Subcutaneous adipose tissue (tissue), 4 donors: ENCODE results near the gene KCNAB2. TPM values are rescaled to one million over a fixed set of nuclear protein-coding genes. Genes with fewer than 3 reads are reported as not detected.

Experiments
- CTCF ChIP-seq: fragments of 450-650 bp; IDR thresholded peaks from one replicate; pipeline ENCODE4 v1.5.1; 2016; ENCODE audit warnings: low read depth, mild to moderate bottlenecking, control low read depth, antibody characterized with exemption, moderate library complexity
- total RNA-seq, 4 donors: library from RNA; depleted of rRNA; stranded (reverse); fragments of >200 nt; gene quantifications; one replicate each; pipeline ENCODE4 v1.1.0, GENCODE V29; 2016

The KCNAB2 gene
- total RNA-seq, 4 donors from 2014 or later: 10.2 to 48.6 (median 18.2) TPM

- no peak for TF ChIP-seq CTCF
Observed at GRCh38 chr1:6117064-6117463, 71.4 kb downstream of the KCNAB2 start.

GRCh38 chr1:6117624-6118023 is 71.9 kb downstream of the KCNAB2 start:
- no peak for TF ChIP-seq CTCF

- no peak for TF ChIP-seq CTCF
Observed at GRCh38 chr1:6118415-6118814, 72.7 kb downstream of the KCNAB2 start.

- TF ChIP-seq CTCF: no peak
Observed at GRCh38 chr1:6121021-6121421, 75.3 kb downstream of the KCNAB2 start.

- TF ChIP-seq CTCF: no peak
Observed at GRCh38 chr1:6121651-6122370, 76.1 kb downstream of the KCNAB2 start.

GRCh38 chr1:6123083-6123482 is 77.4 kb downstream of the KCNAB2 start:
- TF ChIP-seq CTCF: no peak

- no peak for TF ChIP-seq CTCF
Observed at GRCh38 chr1:6123816-6124215, 78.1 kb downstream of the KCNAB2 start.
